Cardiac fibroblast (primary cell): Measurements from ENCODE around the gene ENGASE.

Source experiments
- DNase-seq, 2 donors: peaks; one replicate each; pipeline versions ENCODE4 v3.0.0 to v3.0.0-alpha.2; 2010; ENCODE audit warnings: low read depth in 2 of 2
- H3K4me3 ChIP-seq, 2 donors: replicated peaks in 1 of 2; 1 replicate in 1 of 2; 2 replicates in 1 of 2; pipeline ENCODE4 v1.5.1; 2011; ENCODE audit warnings: low read depth in 2 of 2, low read length in 2 of 2, mild to moderate bottlenecking in 2 of 2, moderate library complexity in 1 of 2
- CTCF ChIP-seq: IDR thresholded peaks from one replicate; pipeline ENCODE4 v1.5.1; 2011; ENCODE audit warnings: low read depth, mild to moderate bottlenecking, low read length, inconsistent platforms

ENGASE gene, protein sequence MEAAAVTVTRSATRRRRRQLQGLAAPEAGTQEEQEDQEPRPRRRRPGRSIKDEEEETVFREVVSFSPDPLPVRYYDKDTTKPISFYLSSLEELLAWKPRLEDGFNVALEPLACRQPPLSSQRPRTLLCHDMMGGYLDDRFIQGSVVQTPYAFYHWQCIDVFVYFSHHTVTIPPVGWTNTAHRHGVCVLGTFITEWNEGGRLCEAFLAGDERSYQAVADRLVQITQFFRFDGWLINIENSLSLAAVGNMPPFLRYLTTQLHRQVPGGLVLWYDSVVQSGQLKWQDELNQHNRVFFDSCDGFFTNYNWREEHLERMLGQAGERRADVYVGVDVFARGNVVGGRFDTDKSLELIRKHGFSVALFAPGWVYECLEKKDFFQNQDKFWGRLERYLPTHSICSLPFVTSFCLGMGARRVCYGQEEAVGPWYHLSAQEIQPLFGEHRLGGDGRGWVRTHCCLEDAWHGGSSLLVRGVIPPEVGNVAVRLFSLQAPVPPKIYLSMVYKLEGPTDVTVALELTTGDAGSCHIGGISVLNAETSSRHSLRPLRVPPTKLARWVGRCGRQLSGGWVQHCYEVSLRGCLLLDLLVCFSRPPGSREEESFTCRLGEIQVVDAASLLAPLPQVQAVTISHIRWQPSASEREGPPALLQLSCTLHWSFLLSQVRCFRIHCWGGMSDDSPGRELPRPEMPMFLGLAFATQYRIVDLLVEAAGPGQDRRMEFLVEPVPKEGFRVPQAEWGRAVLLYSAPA

DNA sequence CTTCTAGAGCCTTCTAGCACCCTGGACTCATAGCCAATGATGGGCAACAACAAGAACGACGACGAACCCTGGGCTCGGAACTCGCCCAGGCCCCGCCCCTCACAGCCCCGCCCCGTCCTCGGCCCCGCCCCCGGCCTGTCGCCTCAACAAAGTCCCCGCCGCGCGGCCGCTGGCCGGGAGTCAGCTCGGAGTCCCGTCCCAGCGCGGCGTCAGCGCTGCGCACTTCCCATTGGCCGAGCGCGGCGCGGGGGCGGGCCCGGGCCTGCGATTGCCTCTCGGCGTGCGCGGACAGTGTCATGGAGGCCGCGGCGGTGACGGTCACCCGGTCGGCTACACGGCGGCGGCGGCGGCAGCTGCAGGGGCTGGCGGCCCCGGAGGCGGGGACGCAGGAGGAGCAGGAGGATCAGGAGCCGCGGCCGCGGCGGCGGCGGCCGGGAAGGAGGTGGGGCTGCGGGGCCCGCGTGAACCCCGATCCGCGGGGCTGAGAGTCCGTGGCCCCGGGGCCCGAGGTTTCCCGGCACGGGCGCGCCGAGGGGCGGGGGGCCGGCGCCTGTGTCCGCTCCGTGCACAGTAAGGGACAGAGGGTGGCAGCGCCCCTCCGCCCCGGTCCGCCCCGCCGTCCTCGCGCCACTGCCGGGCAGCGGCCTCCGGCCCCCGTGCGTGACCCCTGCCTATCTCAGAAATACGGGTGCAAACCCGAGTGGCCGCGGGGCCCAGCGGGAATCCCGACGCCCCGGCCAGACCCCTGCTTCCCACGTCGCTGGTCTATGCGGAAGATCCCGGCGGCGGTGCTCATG lies at the start of gene ENGASE:
Gene ENGASE, plus strand, starts transcription at position 176 of the 797 bp plus-strand sequence. Its CDS starts 121 bp downstream, at position 297.
- peak; percentile 87 to 94 for DNase-seq
- TF ChIP-seq CTCF: no peak
- H3K4me3 ChIP-seq: peak within 1 kb of the TSS; percentile 66 to 73

DNA sequence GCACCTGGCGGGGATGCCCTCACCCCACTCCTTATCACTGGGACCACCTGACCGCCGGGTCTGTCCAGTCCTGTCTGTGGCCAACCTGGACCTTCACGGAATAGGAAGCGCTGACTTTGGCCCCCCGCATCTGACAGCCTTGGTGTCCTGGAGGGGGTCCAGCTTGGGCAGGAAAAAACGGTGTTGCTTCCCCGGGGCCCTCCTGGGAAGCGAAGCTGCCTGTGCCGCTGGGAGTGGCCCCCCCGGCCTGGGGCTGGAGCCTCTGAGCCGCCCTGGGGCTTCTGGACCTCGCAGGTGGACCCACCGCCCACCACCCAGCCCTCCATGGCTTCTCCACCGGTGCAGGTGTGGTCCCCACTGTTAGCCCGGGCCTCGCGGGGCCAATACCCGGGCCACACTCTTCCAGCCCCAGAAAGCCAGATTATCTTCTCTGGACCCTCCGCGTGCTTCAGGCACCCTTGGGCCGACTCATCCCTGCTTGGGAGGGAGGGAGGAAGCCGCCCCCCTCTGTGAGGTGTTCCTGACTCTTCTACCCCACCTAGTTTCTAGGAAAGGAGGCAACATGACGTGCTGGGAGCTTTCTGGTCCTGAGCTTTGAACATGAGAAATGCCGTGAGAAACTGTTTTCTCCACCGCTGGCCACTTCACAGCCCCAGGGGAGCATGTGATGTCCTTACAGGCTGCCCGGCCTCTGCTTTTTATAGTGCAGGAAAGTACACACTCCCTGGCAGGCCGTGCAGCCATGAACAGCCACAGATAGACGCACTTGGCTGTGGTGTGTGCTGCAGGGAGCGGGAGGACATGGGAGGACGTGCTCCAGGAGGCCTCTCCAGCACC lies 49.5 kb upstream of the ENGASE start:
- peak; percentile 50 to 59 for DNase-seq
- peak overlapping the region; percentile 75 to 86 for H3K4me3 ChIP-seq
- TF ChIP-seq CTCF: no peak

DNA sequence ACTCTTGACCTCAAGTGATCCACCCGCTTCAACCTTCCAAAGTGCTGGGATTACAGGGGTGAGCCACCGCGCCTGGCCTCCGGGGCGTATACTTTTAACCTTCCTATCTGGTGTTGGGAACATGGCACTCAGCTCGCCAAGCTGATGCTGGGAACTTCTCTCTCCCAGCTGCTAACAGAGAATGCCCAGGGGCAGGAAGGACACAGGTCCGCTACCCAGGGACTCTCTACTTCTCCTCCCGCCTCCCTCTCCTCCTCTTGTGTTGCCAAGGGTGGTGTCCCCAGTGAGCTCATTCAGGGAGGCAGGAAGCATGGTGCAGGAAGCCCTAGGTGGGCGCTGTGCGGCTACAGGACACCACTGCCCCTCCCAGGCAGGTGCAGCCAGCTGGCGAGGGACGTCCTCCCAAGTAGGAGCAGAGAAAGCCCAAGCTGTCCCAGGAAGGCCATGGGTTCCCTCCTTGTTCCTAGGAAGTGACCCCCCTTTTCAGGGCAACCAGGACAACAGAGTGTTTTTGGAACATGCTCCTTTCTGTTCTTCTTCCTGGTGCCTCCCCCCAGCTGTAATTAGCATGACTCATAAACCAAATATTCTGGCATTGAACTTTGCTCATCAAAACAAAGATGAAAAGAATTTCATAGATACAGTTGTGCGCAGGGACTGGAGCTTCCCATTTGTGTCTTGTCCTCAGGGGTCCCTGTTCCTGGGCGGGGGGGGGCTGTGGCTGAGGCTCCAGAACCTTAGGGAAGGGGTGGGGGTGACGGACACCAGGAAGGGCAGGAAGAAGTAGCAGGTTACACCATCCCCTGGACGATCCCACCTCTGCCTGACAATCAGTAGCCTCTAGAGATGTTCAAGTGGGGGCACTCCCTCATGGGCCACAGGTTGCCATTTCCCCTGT lies 48.0 kb upstream of the ENGASE start:
- no peak for TF ChIP-seq CTCF
- H3K4me3 ChIP-seq: peak overlapping the region; percentile 18 to 86
- DNase-seq: peak; percentile 83 to 88

- peak overlapping the region; percentile 10 to 86 for H3K4me3 ChIP-seq
- peak in 1 of 2 donors; percentile 58 for DNase-seq
- no peak for TF ChIP-seq CTCF
Observed at GRCh38 chr17:79027274-79027924, 47.2 kb upstream of the ENGASE start.

DNA sequence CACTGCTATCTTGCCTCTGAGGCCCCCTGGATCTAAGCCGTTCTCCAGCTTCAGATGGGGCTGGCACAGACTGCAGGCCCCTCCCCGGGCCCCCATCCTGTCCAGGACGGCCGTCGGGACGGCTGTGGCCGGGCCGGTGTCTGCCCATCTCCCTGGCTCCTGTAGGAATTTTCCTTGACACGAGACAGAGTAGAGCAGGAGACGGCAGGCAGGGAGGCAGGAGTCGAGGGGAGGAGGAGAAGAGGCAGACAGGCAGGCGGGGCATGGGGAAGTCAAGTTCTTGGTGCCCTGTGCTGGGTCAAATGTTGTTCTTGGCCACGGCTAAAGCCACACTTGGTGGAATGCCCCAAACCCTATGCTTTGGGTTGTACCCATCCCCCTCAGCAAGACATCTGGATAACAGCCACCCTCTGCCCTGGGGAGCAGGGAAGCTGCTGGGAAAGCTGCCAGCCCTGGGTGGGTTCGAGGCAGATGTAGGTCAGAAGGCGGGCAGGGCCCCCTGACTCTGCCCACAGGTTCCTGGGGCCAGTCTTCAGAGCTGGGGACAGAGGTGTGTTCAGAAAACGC lies 46.6 kb upstream of the ENGASE start:
- peak overlapping the region in 1 of 2 donors; percentile 86 for H3K4me3 ChIP-seq
- no peak for TF ChIP-seq CTCF
- DNase-seq: peak; percentile 45 to 93
